GM19372 (cell line): Measurements from ENCODE around the gene ALB.

Experiments
- ATAC-seq: cut with Tn5 transposase; IDR thresholded peaks from one replicate; pipeline ENCODE4 v1.9.1; 2021; ENCODE audit warnings: mild to moderate bottlenecking, low read depth, moderate library complexity; ENCODE audit not compliant: unreplicated experiment

ALB gene

GRCh38 chr4:73408181-73408867 is 4.2 kb downstream of the ALB start:
- no peak for ATAC-seq

GRCh38 chr4:73409012-73409862 is 5.2 kb downstream of the ALB start:
- ATAC-seq = no peak

- no peak for ATAC-seq
Observed at GRCh38 chr4:73409978-73410548, 6.0 kb downstream of the ALB start.

- ATAC-seq = no peak
Observed at GRCh38 chr4:73410916-73411730, 7.0 kb downstream of the ALB start.

GRCh38 chr4:73411731-73412414 is 7.8 kb downstream of the ALB start:
- ATAC-seq = no peak

- ATAC-seq = no peak
Observed at GRCh38 chr4:73413294-73413755, 9.2 kb downstream of the ALB start.

GRCh38 chr4:73414936-73415271 is 10.8 kb downstream of the ALB start:
- ATAC-seq = no peak

- no peak for ATAC-seq
Observed at GRCh38 chr4:73415807-73416238, 11.7 kb downstream of the ALB start.

GRCh38 chr4:73416423-73417087 is 12.5 kb downstream of the ALB start:
- no peak for ATAC-seq

- ATAC-seq = no peak
Observed at GRCh38 chr4:73417342-73417741, 13.3 kb downstream of the ALB start.

- no peak for ATAC-seq
Observed at GRCh38 chr4:73417973-73418372, 13.9 kb downstream of the ALB start.

GRCh38 chr4:73418677-73419076 is 14.6 kb downstream of the ALB start:
- no peak for ATAC-seq

- no peak for ATAC-seq
Observed at GRCh38 chr4:73419106-73420038, 15.3 kb downstream of the ALB start.

GRCh38 chr4:73420615-73421014 is 16.5 kb downstream of the ALB start:
- ATAC-seq = no peak

GRCh38 chr4:73421708-73422457 is 17.8 kb downstream of the ALB start:
- no peak for ATAC-seq

- no peak for ATAC-seq
Observed at GRCh38 chr4:73422458-73422752, 18.3 kb downstream of the ALB start.

GRCh38 chr4:73423184-73423583 is 19.1 kb downstream of the ALB start:
- no peak for ATAC-seq

GRCh38 chr4:73426666-73427065 is 22.6 kb downstream of the ALB start:
- ATAC-seq = no peak
